Left ventricle myocardium inferior (tissue), 1 donor: Measurements from ENCODE around the gene PIPOX. TPM values are rescaled to one million over a fixed set of nuclear protein-coding genes. Genes with fewer than 3 reads are reported as not detected.

Source experiments
- DNase-seq: peaks from one replicate; pipeline ENCODE4 v3.0.0-alpha.2; 2020
- H3K27ac ChIP-seq: fragments of 200-600 bp; replicated peaks from 2 replicates; pipeline ENCODE4 v1.8.0; 2021
- H3K27me3 ChIP-seq: fragments of 200-600 bp; 2 replicates; pipeline ENCODE4 v1.8.0; 2021; ENCODE audit warnings: low read depth
- H3K36me3 ChIP-seq: fragments of 200-600 bp; 2 replicates; pipeline ENCODE4 v1.8.0; 2021
- H3K4me1 ChIP-seq: fragments of 200-600 bp; 2 replicates; pipeline ENCODE4 v1.8.0; 2021
- H3K4me3 ChIP-seq: fragments of 200-600 bp; 2 replicates; pipeline ENCODE4 v1.8.0; 2021; ENCODE audit warnings: mild to moderate bottlenecking, moderate library complexity
- H3K9me3 ChIP-seq: fragments of 200-600 bp; replicated peaks from 2 replicates; pipeline ENCODE4 v1.8.0; 2021
- intact Hi-C: fragments of 100-400 bp; cut with micrococcal nuclease; formaldehyde crosslinking; loops from one replicate; pipeline ENCODE4 v1.11.0; 2022
- total RNA-seq: library from RNA; stranded (reverse); fragmentation: NEBNext Ultra II Directional; extraction: Animal tissue kit (Norgen Biotek cat#: 25700); gene quantifications from one replicate; pipeline ENCODE4 v1.2.1, GENCODE V29; 2021
- TF ChIP-seq, protein P1 (sequence below): fragments of 200-600 bp; IDR thresholded peaks from 2 replicates; pipeline ENCODE4 v1.8.0; 2021; ENCODE audit warnings: antibody characterized with exemption, mild to moderate bottlenecking, borderline replicate concordance
- donor health status: DM: no; HTN: yes; CAD: no; lungs with severe emphysema.

Gene PIPOX
- total RNA-seq, 1 donor from 2014 or later = 0.60 TPM

DNA sequence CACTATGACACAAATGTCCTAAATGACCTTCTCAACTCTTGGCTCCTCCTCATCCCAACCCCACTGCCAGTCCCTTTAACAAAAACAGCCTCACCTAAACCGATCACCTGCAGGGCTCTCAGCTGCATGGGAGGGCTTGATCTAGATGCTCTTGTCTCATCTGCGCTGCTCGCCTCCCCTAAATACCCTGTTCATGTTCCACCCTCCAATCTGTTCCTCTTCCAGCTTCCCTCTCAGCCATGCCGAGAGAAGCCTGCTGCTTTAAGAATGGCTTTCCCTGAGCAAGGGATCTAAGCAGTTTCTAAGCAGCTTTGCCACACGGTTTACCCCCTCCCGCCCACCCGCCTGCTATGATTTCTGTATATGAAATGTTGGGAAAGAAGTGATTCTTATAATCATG, 23.7 kb downstream of the PIPOX start:
- Histone ChIP-seq H3K27ac (no peak overlapping the region), H3K27me3 (peaks cover 5% of the 10 kb centered on the region), H3K9me3 (no peaks in the 10 kb centered on the region), H3K36me3 (no peaks in the 10 kb centered on the region), H3K4me1 (peaks cover 22% of the 10 kb centered on the region), H3K4me3 (no peak overlapping the region)
- DNase-seq = no peak
- intact Hi-C loops = no loop called here
- TF ChIP-seq, protein P1, sequence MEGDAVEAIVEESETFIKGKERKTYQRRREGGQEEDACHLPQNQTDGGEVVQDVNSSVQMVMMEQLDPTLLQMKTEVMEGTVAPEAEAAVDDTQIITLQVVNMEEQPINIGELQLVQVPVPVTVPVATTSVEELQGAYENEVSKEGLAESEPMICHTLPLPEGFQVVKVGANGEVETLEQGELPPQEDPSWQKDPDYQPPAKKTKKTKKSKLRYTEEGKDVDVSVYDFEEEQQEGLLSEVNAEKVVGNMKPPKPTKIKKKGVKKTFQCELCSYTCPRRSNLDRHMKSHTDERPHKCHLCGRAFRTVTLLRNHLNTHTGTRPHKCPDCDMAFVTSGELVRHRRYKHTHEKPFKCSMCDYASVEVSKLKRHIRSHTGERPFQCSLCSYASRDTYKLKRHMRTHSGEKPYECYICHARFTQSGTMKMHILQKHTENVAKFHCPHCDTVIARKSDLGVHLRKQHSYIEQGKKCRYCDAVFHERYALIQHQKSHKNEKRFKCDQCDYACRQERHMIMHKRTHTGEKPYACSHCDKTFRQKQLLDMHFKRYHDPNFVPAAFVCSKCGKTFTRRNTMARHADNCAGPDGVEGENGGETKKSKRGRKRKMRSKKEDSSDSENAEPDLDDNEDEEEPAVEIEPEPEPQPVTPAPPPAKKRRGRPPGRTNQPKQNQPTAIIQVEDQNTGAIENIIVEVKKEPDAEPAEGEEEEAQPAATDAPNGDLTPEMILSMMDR = no peak

DNA sequence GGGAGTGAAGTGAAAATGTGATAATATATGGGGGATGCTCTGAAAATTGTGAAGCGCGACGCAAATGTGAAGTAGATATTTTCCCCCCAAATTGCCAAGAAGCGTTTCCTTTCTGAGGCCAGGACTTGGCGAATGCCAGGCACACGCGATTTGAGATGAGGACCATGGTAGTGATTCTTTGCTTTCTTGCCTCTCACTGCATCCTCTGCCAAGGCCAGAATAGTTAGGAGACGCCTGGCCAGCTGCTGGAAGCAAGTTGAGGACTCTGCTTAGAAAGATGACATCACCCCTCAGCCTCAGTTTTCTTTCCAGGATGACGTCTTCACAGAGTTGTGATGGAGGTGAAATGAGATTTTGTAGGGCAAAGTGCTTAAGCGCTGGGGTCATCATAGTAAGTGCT, 25.9 kb downstream of the PIPOX start:
- Histone ChIP-seq H3K27ac (no peak overlapping the region), H3K27me3 (peaks cover 5% of the 10 kb centered on the region), H3K36me3 (peaks cover 7% of the 10 kb centered on the region), H3K9me3 (no peaks in the 10 kb centered on the region), H3K4me3 (no peak overlapping the region), H3K4me1 (peaks cover 25% of the 10 kb centered on the region)
- intact Hi-C loops = no loop called here
- TF ChIP-seq, protein P1 = no peak
- no peak for DNase-seq

DNA sequence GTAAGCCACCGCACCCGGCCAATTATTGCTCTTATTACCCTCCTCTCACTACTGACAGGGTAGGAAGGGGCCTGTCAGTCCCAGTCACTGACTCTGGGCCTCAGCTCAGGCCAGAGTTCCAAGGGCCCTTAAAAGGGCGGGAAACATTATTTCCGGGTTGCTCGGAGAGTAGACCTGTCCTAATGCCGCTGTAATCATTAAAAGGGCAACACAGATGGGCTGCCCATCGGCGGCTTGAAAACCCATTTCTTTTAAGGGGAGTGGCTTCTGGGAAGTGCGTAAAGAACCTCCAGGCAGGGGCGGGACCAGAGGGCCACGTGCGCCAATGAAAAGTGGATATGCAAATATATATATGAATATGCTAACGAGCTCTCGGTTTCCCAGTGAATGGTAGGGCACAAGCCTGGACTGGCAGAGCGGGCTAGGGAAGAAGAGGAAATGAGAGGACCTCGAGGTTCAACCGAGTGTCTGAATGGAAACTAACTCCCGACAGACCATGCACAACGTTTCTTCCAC, 26.6 kb downstream of the PIPOX start:
- Histone ChIP-seq H3K9me3 (no peaks in the 10 kb centered on the region), H3K4me1 (peaks cover 32% of the 10 kb centered on the region), H3K36me3 (peaks cover 10% of the 10 kb centered on the region), H3K27me3 (peaks cover 5% of the 10 kb centered on the region), H3K27ac (peak overlapping the region; percentile 64), H3K4me3 (no peak overlapping the region)
- TF ChIP-seq, protein P1 = no peak
- no peak for DNase-seq
- intact Hi-C loops = no loop called here

DNA sequence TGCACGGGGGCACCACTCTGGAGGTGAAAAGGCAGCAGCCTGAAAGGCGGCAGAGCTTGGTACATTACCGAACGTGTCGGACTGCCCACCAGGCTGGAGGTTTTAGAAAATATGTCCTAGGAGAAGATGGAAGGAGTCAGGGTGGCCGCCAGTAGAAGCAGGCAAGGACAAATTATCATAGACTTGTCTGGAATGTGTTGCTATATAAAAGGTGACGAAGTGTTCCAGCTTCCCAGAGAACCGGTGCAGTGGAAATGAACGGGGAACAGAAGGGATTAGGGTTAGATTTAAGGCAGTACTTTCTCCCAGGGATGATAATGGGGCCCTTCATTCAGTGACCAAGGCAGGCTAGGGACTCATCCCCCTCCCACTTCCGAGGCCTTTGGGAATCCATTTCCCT, 27.4 kb downstream of the PIPOX start:
- no peak overlapping the region for H3K4me3 ChIP-seq
- intact Hi-C loops = no loop called here

DNA sequence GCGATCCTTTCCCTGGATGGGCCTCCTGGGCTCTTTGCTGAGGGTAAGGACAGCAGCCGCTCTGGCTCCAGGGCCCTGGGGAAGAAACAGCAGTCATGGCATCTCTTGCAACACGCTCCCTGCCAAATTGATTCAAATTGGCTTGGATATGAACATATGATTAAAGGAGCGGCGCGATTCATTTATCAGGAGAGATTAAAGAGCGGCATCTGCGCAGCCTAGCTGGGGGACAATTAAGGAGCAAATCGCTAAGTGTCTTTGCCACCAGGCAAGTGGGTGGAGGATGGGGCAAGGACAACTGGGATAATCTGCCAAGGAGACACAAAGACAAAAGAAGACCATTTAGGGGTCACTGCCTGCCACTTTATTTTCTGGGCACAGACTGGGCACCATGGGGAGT, 27.8 kb downstream of the PIPOX start:
- Histone ChIP-seq H3K27ac (peak overlapping the region; percentile 64), H3K4me3 (no peak overlapping the region), H3K36me3 (peaks cover 11% of the 10 kb centered on the region), H3K9me3 (no peaks in the 10 kb centered on the region), H3K27me3 (no peaks in the 10 kb centered on the region), H3K4me1 (peaks cover 43% of the 10 kb centered on the region)
- TF ChIP-seq, protein P1 = no peak
- DNase-seq = no peak
- intact Hi-C loops = no loop called here

More for the DNA sequence above, 27.4 kb downstream of the PIPOX start:
- peaks cover 39% of the 10 kb centered on the region for H3K4me1 ChIP-seq
- peaks cover 2% of the 10 kb centered on the region for H3K27me3 ChIP-seq
- H3K27ac ChIP-seq = peak overlapping the region; percentile 64
- no peak for DNase-seq
- H3K36me3 ChIP-seq = peaks cover 10% of the 10 kb centered on the region
- H3K9me3 ChIP-seq = no peaks in the 10 kb centered on the region
- TF ChIP-seq, protein P1 = no peak
